ENCODE measurements around the gene DMTF1. TPM values are rescaled to one million over a fixed set of nuclear protein-coding genes. Genes with fewer than 3 reads are reported as not detected.

DMTF1 gene
- polyA plus RNA-seq, 1 of the 3 experiments (the other 2 are of a cell fraction): 108 TPM

GRCh38 chr7:87178320-87178719, 26.1 kb downstream of the DMTF1 start:
- Histone ChIP-seq H3K27ac (ENCODE audit: low read depth in 2 of 2, low read length in 1 of 2) (no peak overlapping the region), H4K20me1 (ENCODE audit: insufficient read depth) (no peaks in the 10 kb centered on the region), H2AFZ (ENCODE audit: low read depth) (no peak overlapping the region), H3K4me1 (ENCODE audit: control insufficient read depth in 1 of 2, insufficient read depth in 2 of 2, low read depth in 1 of 2, low read length in 1 of 2) (no peaks in the 10 kb centered on the region; a peak in 2 of 4 replicates), H3K79me2 (ENCODE audit: insufficient read depth) (peaks cover 12% of the 10 kb centered on the region; the same call in 1 of the 2 replicates), H3K9me2 (no peaks in the 10 kb centered on the region), H3F3A (replicated peaks; ENCODE audit: insufficient read depth) (peaks cover 7% of the 10 kb centered on the region), H3K9ac (no peak overlapping the region), H3K36me3 (replicated peaks in 1 of 2; ENCODE audit: control insufficient read depth in 1 of 2, insufficient read depth in 2 of 2, low read length in 1 of 2) (peaks cover 96 to 98% of the 10 kb centered on the region in 2 experiments), H3K4me3 (ENCODE audit: low read depth in 2 of 2, low read length in 1 of 2) (no peak overlapping the region), H3K27me3 (ENCODE audit: insufficient read depth) (no peaks in the 10 kb centered on the region), H3K9me3 (no peaks in the 10 kb centered on the region), H3K4me2 (no peak overlapping the region)
- DNase-seq: no peak
- TF ChIP-seq EZH2phosphoT487 (IDR thresholded peaks at IDR 0.05; ENCODE audit: borderline replicate concordance, low read depth): no peak
- WGBS (ENCODE audit: low lambda C conversion rate): 97% methylated on average over 4 of the region's 4 CpGs
- ChIA-PET CTCF (interaction anchor here (0.6 to 1.0 kb wide), 2 partner anchors 17 to 127 kb away, joined by 3 to 4 read pairs; no protein-coding TSS in a partner anchor), POLR2A (no interaction called here)

DNA sequence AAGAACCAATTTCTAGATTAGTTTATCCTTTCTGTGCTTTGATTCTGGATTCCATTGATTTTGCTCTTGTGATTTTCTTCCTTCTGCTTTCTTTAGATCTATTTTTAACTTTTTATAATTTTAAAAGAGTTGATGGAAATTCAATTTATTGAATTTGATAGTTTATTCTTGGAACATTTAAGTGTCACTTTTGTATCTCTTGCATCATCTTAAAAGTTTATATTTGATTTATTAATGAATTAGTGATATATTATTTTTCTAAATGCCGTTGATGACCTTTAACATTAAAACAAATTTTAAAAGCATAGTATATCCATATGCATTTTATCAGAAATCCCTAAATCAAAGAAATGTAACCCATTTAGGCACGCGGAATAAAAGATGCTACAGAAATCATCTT, 26.9 kb downstream of the DMTF1 start:
- H3K4me1 ChIP-seq (ENCODE audit: control insufficient read depth in 1 of 2, insufficient read depth in 2 of 2, low read depth in 1 of 2, low read length in 1 of 2): no peaks in the 10 kb centered on the region; a peak in 2 of 4 replicates
- TF ChIP-seq FOXJ3 (CRISPR knock-in tag; IDR thresholded peaks at IDR 0.05) (no peak), NRF1 (IDR thresholded peaks at IDR 0.05; ENCODE audit: low read depth, low read length) (no peak), CTCF (IDR thresholded peaks at IDR 0.05) (no peak), NFIC (IDR thresholded peaks at IDR 0.05; ENCODE audit: borderline replicate concordance) (no peak), GATA2 (CRISPR knock-in tag; IDR thresholded peaks at IDR 0.05) (no peak)
- TF ChIP-seq, protein P1, sequence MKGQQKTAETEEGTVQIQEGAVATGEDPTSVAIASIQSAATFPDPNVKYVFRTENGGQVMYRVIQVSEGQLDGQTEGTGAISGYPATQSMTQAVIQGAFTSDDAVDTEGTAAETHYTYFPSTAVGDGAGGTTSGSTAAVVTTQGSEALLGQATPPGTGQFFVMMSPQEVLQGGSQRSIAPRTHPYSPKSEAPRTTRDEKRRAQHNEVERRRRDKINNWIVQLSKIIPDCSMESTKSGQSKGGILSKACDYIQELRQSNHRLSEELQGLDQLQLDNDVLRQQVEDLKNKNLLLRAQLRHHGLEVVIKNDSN (IDR thresholded peaks at IDR 0.05; ENCODE audit: borderline replicate concordance, low read depth): no peak
- TF ChIP-seq, protein P2, sequence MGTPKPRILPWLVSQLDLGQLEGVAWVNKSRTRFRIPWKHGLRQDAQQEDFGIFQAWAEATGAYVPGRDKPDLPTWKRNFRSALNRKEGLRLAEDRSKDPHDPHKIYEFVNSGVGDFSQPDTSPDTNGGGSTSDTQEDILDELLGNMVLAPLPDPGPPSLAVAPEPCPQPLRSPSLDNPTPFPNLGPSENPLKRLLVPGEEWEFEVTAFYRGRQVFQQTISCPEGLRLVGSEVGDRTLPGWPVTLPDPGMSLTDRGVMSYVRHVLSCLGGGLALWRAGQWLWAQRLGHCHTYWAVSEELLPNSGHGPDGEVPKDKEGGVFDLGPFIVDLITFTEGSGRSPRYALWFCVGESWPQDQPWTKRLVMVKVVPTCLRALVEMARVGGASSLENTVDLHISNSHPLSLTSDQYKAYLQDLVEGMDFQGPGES (IDR thresholded peaks at IDR 0.05; ENCODE audit: low read depth, low read length): no peak
- H3K36me3 ChIP-seq (replicated peaks in 1 of 2; ENCODE audit: control insufficient read depth in 1 of 2, insufficient read depth in 2 of 2, low read length in 1 of 2): peaks cover 96 to 98% of the 10 kb centered on the region in 2 experiments
- H4K20me1 ChIP-seq (ENCODE audit: insufficient read depth): no peaks in the 10 kb centered on the region
- H3K9ac ChIP-seq: no peak overlapping the region
- H3K9me3 ChIP-seq: no peaks in the 10 kb centered on the region
- no peak overlapping the region for H3K4me2 ChIP-seq
- ChIA-PET CTCF (no interaction called here), POLR2A (no interaction called here)
- H3K79me2 ChIP-seq (ENCODE audit: insufficient read depth): peaks cover 12% of the 10 kb centered on the region; the same call in 1 of the 2 replicates
- H2AFZ ChIP-seq (ENCODE audit: low read depth): no peak overlapping the region
- no peak for DNase-seq
- H3K27me3 ChIP-seq (ENCODE audit: insufficient read depth): no peaks in the 10 kb centered on the region
- no peak overlapping the region for H3K27ac ChIP-seq (ENCODE audit: low read depth in 2 of 2, low read length in 1 of 2)
- WGBS (ENCODE audit: low lambda C conversion rate): 97% methylated on average over 3 of the region's 3 CpGs
- H3K9me2 ChIP-seq: no peaks in the 10 kb centered on the region
- H3K4me3 ChIP-seq (ENCODE audit: low read depth in 2 of 2, low read length in 1 of 2): no peak overlapping the region
- H3F3A ChIP-seq (replicated peaks; ENCODE audit: insufficient read depth): peaks cover 7% of the 10 kb centered on the region
